HL-60 (cell line): ENCODE results near the gene GRID1.

ENCODE experiments used
- DNase-seq, 2 experiments: peaks; one replicate each; pipeline ENCODE4 v3.0.0-alpha.2; 2010 to 2020; ENCODE audit warnings: low read depth in 1 of 2, low spot score in 1 of 2
- H3K27ac ChIP-seq: fragments of 250-450 bp; sonication (Bioruptor Pico); replicated peaks from 2 replicates; pipeline ENCODE4 v1.5.1; 2020; ENCODE audit warnings: mild to moderate bottlenecking, moderate library complexity
- H3K27me3 ChIP-seq: fragments of 250-450 bp; sonication (Bioruptor Pico); 2 replicates; pipeline ENCODE4 v1.5.1; 2021; ENCODE audit warnings: mild to moderate bottlenecking, moderate library complexity; ENCODE audit not compliant: insufficient read depth, poor library complexity, severe bottlenecking
- H3K4me3 ChIP-seq: replicated peaks from 2 replicates; pipeline ENCODE4 v1.5.1; 2011; ENCODE audit warnings: mild to moderate bottlenecking, control low read depth, low read length; ENCODE audit not compliant: insufficient read depth
- CTCF ChIP-seq: IDR thresholded peaks from one replicate; pipeline ENCODE4 v1.5.1; 2011; ENCODE audit warnings: low read length, control low read depth, inconsistent platforms; ENCODE audit not compliant: insufficient read depth
- GABPA ChIP-seq: IDR thresholded peaks from 2 replicates; pipeline ENCODE4 v1.6.1; 2012; ENCODE audit warnings: low read depth
- POLR2AphosphoS5 ChIP-seq: IDR thresholded peaks from 2 replicates; pipeline ENCODE4 v1.6.1; 2012; ENCODE audit warnings: low read depth
- REST ChIP-seq: IDR thresholded peaks from 2 replicates; pipeline ENCODE4 v1.6.1; 2012; ENCODE audit warnings: low read depth; ENCODE audit not compliant: insufficient replicate concordance
- SPI1 ChIP-seq: IDR thresholded peaks from 2 replicates; pipeline ENCODE4 v1.6.1; 2012; ENCODE audit warnings: low read depth, mild to moderate bottlenecking, borderline replicate concordance

GRID1 gene

GRCh38 chr10:86312701-86313270, 53.8 kb downstream of the GRID1 start:
- H3K4me3 ChIP-seq = no peak overlapping the region
- DNase-seq = no peak
- TF ChIP-seq CTCF (no peak), REST (no peak), SPI1 (no peak), POLR2AphosphoS5 (no peak), GABPA (no peak)
- H3K27me3 ChIP-seq = no peaks in the 10 kb centered on the region
- no peak overlapping the region for H3K27ac ChIP-seq

GRCh38 chr10:86311906-86312305, 54.7 kb downstream of the GRID1 start:
- no peak for DNase-seq
- Histone ChIP-seq H3K4me3 (no peak overlapping the region), H3K27ac (no peak overlapping the region), H3K27me3 (no peaks in the 10 kb centered on the region)
- TF ChIP-seq SPI1 = no peak
- TF ChIP-seq POLR2AphosphoS5 = no peak
- no peak for TF ChIP-seq REST
- no peak for TF ChIP-seq CTCF
- TF ChIP-seq GABPA = no peak

- Histone ChIP-seq H3K27ac (no peak overlapping the region), H3K4me3 (no peak overlapping the region), H3K27me3 (no peaks in the 10 kb centered on the region)
- DNase-seq = no peak
- TF ChIP-seq CTCF (no peak), GABPA (no peak), REST (no peak), SPI1 (no peak), POLR2AphosphoS5 (no peak)
Measured at GRCh38 chr10:86311190-86311589, 55.4 kb downstream of the GRID1 start.
